Activated naive CD8-positive, alpha-beta T cell treated with anti-CD3 and anti-CD28 coated beads, Interleukin-2, amount 50 U/mL, for 16 hours (primary cell): ENCODE results near the gene TNFRSF21.
"Not testable (repeated sequence)": the region's sequence is repeated elsewhere in the genome, so short reads cannot be mapped to it uniquely, and the experiment has no call there.

Source experiments
- DNase-seq: peaks from one replicate; pipeline ENCODE4 v3.0.0-alpha.2; 2020; ENCODE audit warnings: low read depth, low spot score

Gene TNFRSF21

DNA sequence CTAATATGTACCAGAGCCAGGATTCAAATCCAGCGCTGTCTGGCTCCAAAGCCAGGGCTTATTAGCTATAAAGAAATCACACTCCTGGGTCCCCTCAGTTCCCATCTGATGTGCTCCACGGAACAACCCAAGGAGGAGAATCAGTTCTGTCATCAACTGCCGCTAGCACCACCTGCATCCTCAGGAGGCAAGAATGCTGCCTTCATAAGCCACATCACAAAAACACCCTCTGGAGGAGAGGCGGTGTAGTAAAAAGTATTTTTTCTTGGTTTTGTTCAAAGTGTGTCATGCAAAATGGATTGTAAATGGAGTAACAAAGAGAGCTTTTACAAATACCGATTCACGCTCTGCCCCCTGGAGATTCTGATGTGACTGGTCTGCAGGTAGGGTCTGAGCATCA, 57.1 kb downstream of the TNFRSF21 start:
- no peak for DNase-seq

DNA sequence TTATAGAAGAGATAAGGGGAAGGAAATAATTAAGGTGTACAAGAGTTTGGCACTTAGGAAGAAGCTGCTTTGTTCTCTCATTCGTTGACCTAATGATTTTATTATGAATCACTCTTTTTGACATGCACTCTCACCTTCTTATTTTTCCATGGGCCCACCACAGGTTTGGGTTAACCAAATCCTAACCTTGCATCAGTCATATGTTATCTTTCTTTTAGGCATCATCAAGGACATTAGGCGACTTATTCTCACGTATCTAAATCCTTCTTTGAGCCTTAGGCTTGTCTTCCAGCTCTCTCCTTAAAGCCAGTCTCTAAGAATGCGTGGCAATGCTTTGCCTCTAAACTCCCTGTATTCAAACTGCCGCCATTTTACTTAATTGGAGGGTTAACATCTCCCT, 58.3 kb downstream of the TNFRSF21 start:
- no peak for DNase-seq

DNA sequence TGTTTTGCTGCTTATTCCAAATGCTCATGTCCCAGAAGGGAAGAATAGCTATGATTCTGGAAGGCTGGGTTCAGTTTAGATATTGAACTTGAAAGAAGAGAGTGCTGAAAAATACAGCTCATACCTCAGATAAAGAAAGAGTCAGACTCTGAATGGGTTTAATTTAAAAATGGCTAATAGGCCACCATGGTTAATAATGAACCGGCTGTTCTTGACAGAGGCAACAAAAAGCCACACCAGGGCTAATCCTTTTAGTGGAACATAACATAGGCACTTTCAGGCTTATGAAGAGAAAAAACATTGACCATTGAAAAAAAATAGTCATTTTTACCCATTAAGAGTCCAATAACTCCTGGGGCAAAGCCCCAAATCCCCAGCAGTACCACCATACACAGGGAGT, 59.4 kb downstream of the TNFRSF21 start:
- DNase-seq = no peak

DNA sequence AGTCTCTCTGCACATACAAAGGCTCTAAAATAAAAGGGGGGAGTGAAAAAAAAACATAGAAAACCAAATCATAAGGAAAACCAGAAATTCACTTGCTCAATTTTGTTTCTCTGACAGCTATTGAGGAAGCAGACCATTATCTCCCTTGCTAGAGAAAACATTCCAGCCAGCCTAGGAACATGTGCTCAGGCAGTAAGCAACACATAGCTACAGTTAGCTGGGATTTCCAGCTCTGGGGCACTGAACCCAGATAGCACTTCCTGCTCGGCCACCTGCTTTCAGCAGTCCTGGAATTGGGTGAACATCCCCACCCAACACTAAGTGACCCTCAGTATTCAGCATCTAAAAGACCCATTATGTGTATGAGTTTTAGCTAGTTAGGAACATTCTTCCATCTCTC, 61.3 kb downstream of the TNFRSF21 start:
- no peak for DNase-seq

DNA sequence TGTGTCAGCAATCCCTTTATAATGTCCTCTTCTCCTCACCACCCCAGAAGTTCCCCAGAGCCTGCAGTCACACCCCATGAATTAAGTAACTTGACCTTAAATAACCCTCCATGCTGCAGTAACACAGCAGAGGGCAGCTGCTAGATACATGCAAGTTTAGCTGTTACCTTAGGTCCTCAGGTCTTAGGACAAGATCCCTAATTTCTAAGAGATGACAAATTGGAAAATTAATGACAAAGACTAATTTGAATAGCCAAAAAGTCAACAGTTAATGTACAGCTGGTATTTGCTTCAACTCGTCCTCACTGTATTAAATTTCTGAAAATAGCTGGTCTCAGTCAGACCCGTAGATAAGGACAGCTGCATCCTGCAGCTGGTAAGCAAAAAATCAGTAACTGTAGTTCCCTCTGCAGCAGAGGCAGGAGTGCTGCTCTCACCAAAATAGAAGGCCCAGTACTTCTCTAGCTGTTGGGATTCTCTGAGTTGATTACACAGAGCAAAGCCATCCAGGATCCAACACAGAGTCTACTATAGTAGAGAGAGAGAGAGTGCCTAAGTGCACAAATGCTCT, 62.4 kb downstream of the TNFRSF21 start:
- DNase-seq = no peak

DNA sequence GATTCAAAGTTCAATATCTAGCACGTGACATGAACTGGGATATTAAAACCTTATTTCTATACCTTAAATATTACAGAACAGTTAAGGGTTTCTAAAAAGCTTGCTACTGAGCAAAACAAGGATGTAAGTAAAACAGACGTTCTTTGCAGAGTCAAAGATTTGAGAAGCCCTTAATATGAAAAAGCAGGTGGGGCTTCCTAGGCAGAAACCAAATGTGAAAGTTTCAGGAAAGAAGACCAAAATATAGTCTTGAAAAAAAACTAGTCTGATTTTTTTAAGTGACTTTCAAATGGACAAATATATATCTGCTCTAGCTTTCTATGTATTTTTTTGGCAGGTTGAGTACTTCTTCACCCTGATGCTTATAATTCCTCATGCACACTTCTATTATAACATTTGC, 63.2 kb downstream of the TNFRSF21 start:
- DNase-seq = no peak

DNA sequence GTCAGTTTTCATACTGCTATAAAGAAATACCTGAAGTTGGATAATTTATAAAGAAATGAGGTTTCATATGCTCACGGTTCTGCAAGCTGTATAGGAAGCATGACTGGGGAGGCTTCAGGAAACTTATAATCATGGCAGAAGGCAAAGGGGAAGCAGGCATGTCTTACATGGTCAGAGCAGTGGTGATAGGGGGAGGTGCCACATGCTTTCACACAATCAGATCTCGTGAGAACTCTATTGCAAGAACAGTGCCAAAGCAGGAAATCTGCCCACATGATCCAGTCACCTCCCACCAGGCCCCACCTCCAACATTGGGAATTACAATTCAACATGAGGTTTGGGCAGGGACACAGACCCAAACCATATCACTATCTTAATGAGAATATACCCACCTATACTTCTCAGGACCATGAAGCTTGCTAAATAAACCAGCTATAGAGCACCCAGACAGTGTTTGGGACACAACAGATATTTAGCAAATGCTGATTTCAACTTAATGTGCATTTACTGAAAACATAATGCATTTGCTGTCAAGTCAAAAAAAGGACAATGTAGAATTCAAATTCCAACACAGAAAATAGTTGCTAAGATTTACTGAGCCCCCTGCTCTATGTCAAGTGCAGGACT, 63.8 kb downstream of the TNFRSF21 start:
- no peak for DNase-seq

DNA sequence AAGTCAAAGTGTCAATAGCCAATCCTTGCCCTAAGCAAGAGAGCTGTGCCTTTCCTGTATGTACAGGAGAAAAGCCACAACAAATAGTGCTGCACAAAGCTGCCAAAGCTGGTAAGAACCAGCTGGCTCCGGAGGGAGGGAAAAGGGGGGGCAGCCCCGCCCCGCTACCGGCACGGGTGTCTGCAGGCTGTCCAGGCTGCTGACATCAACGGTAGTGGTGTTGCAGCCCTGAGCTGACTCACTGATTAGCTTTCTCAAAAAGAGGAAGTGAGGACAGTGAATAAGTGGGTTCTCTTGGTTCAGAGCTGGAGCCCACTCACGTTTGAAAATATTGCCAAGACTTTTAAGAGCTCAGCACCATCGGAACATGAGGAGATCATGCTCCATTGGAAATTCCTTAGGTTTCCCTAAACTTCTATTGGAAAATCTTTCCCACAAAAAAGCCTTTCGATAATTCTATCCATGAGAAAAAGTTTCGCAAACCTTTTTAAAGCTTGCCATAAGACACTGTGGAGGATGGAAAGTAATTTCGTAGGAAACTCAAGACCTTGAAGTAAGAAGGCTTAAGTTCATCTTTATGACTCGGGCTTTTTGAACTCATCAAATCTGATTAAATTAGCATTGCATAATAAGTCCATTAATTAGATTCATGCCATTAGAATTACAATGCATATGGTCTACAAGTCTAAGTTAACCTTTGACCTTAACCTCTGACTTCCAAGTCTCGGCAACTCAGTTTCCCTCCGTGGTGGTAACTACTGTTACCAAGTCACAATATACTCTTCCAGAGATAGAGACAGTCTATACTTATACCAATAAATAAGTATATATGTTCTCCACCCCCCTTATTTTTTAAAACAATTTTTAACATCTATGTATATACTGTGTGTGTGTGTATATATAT, 67.0 kb downstream of the TNFRSF21 start:
- peak; percentile 6 for DNase-seq

DNA sequence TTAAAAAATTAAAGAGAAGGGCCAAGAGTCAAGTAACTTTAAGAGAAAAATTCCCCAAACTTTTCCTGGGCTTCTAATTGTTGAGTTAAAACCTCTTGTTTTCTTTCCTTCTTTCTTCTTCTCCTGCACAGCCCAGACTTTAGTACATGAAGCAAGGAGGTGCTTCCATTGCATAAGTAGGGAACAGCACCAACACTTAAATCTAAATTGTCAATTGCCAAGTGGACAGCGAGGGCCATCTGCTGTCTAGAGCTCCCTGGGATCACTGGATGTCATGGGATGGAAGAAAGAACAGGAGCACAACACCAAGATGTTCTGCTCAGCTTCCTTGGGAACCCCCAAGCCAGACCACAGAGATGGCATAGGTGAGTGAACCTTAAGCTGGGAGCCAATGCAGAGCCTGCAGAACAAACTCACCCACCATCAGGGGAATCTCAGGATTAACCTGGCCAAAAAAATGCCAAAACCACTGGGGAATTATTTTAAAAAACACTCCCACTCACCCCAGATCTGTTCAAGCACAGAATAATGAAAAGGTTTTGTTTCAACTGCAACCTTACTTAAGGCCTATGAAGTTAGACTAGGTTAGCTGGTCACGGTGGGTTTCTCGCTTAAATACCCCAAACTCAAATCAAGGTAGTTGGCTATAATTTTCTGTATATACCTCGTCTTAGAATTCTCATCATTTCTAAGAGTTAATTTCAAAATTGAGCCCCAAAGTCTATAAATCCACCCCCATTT, 67.8 kb downstream of the TNFRSF21 start:
- DNase-seq = no peak

DNA sequence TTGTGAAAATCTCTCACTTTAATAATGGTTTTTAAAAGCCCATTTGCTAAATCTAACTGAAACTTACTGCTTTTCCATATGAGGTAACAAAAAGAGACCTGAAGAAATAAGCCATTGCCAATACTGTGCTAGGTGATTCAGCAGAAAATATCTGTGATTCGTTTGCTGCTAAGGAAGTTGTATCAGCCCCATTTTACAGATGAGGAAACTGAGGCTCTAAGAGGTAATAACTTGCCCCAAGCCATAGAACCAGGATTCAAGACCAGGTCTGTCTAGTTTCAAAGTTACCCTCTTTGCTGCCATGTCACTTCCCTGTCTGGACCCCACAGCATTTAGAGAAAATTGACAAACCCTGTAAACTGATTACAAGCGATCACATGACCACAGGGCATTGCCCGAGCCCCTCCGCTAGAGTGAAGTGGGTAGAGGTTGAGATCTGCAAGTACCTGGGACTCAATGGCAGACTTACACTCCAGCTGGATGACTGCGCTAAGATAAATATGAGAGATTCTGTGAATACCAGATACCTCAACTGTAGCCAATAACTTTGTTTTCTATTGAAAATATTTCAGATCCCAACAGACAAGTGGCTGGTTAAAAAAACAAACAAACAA, 69.3 kb downstream of the TNFRSF21 start:
- no peak for DNase-seq

DNA sequence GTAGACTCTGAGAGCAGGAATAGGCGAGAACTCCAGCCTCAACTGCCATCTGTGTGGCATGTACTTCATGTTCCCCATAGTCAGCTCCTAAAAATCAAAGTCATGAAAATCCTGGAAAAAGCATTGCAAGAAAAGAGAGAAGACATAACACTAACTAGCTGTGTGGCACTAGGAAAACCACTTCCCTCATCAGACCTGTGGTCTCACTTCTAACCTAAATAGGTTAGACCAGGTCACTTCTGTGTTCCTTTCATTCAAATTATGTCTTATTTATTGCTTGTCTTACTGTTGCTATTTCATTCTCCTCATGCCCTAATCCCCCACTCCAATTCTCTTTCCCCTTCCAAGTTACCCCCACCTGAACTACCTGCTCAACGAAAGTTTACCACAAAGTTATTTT, 70.2 kb downstream of the TNFRSF21 start:
- no peak for DNase-seq

DNA sequence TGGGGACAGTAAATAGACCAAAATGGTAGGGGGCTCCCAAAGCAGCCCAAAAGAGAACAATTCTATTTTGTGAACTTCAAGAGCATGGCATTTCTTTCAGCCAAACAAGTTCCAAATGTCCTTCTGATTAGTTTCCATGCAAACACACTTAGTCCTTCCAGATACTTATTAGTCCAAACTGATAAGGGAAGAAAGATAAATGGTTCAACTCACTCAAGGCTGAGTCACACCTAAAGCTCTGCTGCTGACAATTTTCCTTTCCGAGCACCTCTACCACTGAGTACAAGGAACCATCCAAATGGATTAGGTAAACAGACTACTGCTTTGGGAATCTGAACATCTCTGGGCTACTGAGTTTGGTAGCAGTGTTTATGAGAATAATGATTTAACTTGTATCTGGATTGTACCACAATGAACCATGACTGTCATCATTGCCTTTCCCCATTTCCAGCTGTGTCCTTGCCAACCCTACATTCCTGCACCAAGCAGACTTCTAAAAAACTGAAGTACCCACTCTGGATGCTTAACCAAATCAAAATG, 71.2 kb downstream of the TNFRSF21 start:
- DNase-seq = no peak

DNA sequence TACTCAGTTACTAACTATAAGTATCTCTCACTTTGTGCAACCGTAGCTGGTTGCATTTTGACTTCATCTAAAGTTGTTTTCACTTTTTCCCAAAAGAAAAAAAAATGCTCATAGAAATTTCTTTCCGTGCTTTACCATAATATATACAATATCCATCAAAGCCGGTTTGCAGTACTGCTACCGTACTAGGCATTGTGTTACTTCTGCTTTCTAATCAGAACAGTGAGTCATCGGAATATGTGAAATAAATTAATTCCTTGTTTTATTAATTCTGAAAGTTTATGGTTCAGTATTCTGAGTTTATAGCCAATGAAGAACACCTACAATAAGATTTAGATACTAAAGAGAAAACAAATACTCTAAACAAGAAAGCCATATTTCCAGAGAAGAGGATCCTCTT, 72.5 kb downstream of the TNFRSF21 start:
- DNase-seq = no peak

DNA sequence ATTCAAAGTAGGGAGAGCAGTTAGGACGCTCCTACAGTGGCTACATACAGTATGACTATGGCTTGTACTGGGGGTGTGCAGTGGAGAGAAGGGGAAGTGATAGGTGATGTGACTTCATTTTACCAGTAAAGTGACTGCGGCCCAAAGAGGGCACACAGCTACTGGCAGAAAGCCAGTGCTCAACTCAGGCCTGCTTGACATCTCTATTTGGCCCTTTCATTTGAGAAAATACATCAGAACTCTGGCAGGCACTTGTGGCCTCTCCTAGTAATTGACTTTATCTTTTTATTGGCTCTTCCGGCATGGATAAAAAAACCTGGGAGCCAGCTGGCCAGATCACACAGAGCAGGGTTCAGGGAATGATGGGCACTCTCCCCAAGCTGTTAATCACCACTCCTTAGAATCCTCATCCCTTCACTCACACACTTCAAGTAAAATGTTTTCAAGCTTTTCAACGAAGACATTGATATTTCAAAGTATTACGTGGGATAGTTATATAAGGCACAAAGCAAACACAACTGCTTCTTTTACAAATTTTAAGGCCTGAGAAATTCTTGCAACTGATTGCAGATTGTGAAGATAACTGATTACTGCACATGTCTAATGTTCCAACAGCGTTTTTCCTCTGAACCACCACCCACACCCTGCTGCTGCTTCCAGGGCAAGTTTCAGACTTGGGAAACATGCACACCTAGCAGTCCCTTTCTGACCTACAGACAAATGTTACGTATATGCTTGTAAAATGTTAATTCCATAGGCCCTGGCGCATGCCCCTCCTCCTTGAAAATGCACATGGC, 73.5 kb downstream of the TNFRSF21 start:
- no peak for DNase-seq

DNA sequence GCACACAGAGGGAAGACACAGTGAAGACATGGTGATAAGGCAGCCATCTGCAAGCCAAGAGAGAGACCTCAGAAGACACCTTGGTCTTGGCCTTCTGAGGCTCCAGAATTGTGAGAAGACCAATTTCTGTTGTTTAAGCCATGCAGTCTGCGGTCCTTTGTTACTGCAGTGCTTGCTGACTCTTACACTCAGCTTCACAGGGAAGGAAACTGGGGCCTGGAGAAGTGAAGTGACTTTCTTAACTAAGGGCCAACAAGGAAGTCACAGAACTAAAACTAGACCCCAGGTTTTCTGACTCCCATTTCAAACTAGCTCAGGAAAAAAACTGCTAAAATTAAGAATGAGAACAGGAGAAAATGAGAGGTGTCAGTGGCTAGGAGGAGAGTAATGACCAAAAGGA, 74.3 kb downstream of the TNFRSF21 start:
- DNase-seq = no peak

DNA sequence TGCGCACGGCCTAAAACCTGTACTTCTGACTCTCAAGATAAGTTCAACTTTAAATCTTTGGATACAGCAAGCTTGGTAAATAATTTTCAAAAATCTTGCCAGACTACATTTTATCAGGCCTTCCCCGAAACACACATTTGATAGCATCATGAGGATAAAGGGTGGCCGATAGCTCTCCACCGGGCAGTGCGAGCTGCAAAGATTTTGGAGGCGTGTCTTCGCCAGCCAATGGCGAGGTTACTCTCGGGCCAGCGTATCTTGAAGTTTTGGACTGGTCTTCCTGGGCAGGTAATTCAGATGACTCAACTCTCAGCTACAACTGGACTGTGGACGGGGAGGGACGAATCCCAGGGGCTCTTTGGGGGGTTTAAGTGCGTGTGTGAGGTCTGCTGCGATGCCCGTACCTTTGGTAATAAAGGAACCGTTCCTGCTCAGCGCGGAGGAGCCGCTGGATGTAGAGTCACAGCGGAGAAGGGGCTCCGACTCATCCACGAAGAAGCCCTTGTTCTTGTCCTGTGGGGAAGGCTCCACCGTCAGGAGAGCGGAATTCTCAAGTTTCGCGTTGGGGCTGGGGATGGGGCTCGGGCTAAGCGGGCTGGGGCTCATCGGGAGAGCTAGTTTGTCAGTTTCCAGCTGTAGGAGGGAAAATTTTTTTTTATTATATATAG, 75.3 kb downstream of the TNFRSF21 start:
- DNase-seq = no peak

DNA sequence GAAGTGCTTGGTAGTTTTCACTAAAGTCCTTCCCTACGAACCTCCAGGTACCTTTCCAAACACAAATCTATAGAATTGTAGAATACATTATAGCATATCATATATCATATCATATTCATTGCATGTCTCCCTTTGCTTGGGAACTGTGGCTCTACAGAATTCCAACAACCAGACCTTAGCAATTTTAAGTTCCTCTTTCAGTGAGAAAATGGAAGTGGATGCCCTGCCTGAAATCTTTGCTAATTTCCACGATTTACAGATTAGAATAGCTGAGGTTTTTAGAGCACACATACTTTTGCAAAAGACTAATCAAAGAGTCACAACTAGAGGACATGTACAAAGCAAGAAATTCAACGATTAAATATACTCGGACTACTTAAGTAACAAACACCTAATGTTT, 78.6 kb downstream of the TNFRSF21 start:
- DNase-seq = no peak

DNA sequence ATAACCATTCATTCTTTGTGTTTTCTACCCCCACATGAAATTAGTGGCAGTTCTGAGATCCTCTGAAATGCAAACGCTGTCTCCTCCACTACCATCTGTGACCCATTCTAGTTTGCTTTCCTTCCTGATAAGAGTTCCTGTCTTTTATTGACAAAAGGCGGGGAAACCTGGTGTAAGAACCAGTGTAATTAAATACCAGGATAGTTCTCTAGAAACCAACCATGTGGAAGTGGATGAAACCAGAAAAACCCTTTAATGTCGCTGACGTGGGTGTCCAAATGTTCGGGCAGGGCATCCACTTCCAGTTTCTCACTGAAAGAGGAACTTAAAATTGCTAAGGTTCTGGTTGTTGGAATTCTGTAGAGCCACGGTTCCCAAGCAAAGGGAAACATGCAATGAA, 79.1 kb downstream of the TNFRSF21 start:
- no peak for DNase-seq

DNA sequence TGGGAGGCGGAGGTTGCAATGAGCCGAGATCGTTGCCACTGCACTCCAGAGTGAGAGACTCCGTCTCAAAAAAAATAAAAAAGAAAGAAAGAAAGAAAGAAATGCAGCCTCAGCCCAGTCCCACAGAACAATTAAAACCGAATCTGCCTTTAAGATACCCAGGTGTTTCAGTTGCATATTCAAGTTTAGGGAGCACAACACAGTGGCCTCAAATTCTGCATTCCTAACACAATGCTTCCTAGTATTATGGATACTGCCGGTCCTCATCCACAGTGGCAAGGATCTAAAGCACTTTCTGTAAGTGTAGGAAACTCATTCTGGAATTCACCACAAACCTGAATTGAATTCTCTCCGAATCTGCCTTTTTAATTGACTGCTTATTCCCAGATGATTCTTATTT, 80.5 kb downstream of the TNFRSF21 start:
- no peak for DNase-seq

DNA sequence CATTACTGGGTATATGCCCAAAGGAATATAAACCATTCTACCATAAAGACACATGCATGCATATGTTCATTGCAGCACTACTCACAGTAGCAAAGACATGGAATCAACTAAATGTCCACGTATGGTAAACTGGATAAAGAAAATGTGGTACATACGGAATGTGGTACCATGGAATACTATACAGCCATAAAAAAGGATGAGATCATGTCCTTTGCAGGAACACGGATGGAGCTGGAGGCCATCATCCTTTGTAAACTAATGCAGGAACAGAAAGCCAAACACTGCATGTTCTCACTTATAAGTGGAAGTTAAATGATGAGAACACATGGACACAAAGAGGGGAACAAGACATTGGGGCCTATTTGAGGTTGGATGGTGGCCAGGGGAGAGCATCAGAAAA, 81.6 kb downstream of the TNFRSF21 start:
- DNase-seq = not testable (repeated sequence)
